ENCODE data around the gene SMTNL2.
"Not testable (repeated sequence)": the region's sequence is repeated elsewhere in the genome, so short reads cannot be mapped to it uniquely, and the experiment has no call there.

The SMTNL2 gene

DNA sequence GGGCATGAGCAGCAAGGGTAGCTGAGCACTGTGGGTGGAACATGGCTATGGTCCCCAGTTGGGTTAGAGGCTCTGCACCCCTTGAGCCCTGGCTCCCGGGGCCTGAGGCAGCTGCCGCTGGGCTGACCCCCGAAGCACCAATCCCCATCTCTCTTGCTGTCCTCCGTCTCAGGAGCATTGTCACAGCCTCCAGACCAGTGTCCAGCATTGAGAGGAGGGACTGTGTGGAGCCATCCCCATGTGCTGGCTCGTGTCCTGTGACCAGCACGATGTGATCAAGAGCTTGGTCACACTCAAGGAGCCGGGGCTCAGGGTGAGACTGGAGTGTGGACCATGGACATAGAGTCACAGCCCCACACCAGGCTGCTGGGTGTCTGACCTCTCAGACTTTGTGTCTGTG, 2.9 kb downstream of the SMTNL2 start:
- no peak for DNase-seq

DNA sequence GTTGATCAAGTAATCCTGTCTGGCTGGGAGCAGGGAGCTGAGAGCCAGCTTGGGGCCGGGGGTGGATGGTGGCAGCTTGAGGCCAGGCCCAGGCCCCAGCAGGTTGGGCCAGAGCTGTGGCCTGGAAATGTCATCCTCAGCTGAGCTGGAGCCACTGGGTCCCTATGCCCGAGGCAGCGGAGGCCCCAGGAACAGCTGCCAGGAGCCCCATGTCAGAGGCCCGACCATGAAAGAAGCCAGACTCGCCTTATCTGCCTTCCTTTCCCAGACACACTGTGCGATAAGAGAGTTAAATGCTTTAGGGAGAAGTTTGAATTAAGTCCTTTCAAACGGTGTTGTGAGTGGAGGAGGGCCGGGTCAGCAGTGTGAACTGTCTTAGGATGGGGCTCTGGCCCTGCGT, 3.5 kb downstream of the SMTNL2 start:
- no peak for DNase-seq

DNA sequence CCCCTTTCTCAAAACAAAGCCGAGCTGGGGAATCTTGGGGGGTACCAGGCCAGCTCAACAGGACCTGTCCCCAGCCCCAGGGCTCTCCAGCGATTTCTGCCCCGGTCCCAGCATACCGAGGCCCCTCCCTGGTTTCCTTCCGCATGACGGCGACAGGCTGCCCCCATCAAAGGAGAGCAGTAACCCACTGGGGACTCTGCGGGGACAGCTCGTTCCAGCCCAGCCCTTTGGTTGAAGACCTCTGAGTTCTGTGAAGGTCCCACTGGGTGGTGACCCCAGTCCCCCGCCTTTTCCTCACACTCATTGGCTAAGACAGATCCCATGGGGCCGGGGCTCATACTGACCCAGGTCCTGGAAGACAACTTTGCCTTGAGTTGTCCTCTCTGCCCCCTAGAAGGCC, 4.1 kb downstream of the SMTNL2 start:
- DNase-seq: no peak

GRCh38 chr17:4588898-4589625, 4.7 kb downstream of the SMTNL2 start:
- DNase-seq: no peak

DNA sequence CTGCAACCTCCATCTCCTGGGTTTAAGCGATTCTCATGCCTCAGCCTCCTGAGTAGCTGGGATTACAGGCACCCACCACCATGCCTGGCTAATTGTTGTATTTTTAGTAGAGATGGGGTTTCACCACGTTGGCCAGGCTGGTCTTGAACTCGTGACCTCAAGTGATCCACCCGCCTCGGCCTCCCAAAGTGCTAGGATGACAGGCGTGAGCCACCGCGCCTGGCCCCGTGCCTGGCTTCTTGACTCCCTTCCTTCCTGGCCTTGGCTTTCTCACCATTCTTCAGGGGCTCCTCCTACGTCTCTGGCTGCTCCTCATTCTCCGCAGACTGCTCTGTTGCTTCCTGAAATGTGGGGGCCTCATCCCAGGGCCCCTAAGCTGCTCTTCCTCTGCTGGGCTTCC, 5.7 kb downstream of the SMTNL2 start:
- not testable (repeated sequence) for DNase-seq

- no peak for DNase-seq
These were observed 6.7 kb downstream of the SMTNL2 start for GRCh38 chr17:4590981-4591453.

GRCh38 chr17:4591529-4591928, 7.2 kb downstream of the SMTNL2 start:
- DNase-seq: no peak

- no peak for DNase-seq
These were observed 8.1 kb downstream of the SMTNL2 start for GRCh38 chr17:4592240-4593005.

GRCh38 chr17:4593021-4593421, 8.7 kb downstream of the SMTNL2 start:
- DNase-seq: no peak

DNA sequence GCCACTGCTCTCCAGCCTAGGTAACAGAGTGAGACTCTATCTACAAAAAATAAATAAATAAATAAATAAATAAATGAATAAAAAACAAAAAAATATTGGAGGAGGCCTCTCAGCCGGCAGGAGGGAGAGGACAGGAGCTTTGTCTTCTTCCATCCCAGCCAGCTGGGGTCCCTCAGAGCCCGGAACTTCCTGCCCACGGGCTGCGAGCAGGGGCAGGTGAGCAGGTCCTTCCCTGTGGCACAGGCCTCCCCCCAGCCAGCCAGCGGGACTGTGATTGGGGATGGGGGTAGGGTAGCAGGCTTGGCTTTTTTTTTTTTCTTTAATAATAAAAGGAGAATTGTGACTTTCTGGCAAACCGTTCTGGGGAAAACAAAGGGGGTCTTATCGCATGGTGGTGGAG, 10.1 kb downstream of the SMTNL2 start:
- DNase-seq: no peak

- DNase-seq: peak; percentile 55
These were observed 10.8 kb downstream of the SMTNL2 start for GRCh38 chr17:4594931-4595684.

DNA sequence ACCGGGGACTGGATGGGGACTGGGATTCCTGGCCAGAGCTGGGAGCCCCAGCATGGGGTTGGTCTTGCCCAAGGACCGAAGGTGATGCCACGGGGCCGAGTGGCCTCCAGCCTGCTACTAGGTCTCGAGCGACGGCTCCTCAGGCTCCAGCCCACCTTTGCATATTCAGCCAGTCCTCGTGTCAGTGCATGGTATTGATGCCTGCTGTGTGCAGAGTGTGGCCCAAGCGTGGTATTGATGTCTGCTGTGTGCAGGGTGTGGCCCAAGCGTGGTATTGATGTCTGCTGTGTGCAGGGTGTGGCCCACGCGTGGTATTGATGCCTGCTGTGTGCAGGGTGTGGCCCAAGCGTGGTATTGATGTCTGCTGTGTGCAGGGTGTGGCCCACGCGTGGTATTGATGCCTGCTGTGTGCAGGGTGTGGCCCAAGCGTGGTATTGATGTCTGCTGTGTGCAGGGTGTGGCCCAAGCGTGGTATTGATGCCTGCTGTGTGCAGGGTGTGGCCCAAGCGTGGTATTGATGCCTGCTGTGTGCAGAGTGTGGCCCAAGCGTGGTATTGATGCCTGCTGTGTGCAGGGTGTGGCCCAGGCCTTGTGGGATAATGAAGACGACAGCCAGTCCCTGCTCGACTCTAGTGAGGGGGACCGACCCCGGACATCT, 11.5 kb downstream of the SMTNL2 start:
- not testable (repeated sequence) for DNase-seq

GRCh38 chr17:4596636-4597380, 12.5 kb downstream of the SMTNL2 start:
- no peak for DNase-seq

DNA sequence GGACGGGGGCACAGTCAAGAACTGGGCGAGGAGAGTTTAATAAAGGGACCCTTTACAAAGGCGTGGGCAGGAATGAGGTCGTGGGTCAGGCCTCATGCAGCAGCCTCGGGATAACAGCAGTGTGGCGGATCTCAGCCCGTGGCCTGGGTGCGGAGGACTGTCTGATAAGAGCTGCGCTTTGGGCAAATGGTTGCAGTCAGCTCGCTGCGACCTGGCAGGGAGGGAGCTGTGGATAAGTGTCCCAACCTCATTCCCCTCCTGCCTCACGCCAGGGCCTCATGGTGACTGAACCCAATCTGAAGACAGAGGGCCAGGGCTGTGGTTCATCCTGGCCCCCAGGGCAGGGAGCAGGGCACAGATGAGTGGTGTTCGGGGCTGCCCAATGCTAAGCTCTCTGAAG, 13.6 kb downstream of the SMTNL2 start:
- no peak for DNase-seq

- DNase-seq: no peak
These were observed 14.6 kb downstream of the SMTNL2 start for GRCh38 chr17:4598776-4599504.

DNA sequence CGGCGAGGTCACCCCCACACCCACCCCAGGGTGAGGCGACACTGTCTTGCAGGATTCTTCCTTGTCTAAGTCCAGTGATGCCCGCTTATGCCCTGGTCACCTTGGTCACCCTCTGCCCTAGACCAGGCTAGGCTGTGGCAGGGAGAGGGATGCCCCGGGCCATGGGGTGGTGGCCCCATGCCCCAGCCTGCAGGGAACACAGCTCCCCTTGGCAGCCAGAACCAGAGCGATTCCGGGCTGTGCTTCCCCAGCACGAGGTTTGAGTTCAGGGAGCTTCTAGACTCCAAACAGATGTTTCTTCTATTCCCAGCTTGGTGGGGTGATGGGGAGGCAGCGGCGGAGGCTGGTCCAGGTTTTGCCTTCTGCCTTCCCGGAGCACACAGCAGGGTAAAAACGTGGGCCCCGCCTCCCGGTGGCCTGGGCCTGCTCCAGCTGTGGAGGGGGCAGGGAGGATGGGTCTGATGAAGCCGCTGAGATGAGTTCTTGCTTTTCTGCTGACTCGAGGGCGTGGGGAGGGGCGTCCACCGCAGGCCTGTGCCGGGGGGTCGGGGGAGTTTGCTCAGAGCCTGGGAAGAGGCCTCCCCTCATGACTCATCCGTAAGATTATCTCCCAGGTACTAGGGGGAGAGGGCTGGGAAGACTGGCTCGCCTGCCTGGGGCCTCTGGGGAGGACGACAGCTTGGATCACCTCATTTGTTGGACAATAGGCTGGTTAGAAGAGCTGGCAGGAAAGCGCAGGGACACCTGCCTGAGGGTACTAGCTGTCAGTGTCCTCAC, 15.4 kb downstream of the SMTNL2 start:
- DNase-seq: peak; percentile 48

DNA sequence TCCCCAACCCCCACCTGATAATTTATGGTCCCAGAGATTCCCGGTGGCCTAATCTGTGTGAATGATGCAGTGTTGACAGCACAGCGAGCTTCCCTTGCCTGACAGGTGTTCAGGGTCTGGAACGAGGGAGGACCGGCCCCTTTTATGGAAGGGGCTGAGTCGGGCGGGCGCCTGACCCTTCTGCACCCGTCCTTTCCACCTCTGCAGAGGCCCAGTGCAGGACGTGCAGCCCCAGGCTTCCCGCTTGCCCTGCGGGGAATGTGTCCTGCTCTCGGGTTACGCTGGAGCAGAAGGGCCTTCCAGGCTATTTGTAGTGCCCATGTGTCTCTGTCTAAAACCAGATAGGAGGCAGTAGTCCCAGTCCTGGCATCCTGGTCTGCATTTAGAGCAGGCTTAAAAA, 16.2 kb downstream of the SMTNL2 start:
- DNase-seq: no peak

GRCh38 chr17:4601326-4601725, 17.0 kb downstream of the SMTNL2 start:
- no peak for DNase-seq

- DNase-seq: no peak
These were observed 17.7 kb downstream of the SMTNL2 start for GRCh38 chr17:4602041-4602440.

- peak; percentile 82 for DNase-seq
These were observed 19.8 kb downstream of the SMTNL2 start for GRCh38 chr17:4604111-4604644.
